HCEC 1CT (cell line): ENCODE results near the gene SFSWAP.

Experiments
- DNase-seq: peaks from one replicate; pipeline ENCODE4 v3.0.0-alpha.2; 2017

Gene SFSWAP

GRCh38 chr12:131824450-131824849 lies 113.6 kb downstream of the SFSWAP start:
- no peak for DNase-seq

- no peak for DNase-seq
Observed at GRCh38 chr12:131825146-131825892, 114.4 kb downstream of the SFSWAP start.

GRCh38 chr12:131826097-131826928 lies 115.4 kb downstream of the SFSWAP start:
- no peak for DNase-seq

- DNase-seq: peak; percentile 77
Observed at GRCh38 chr12:131827961-131828534, 117.2 kb downstream of the SFSWAP start, which contains the start of gene MMP17. Gene MMP17, plus strand, starts transcription at chr12:131828393. Its CDS starts 102 bp downstream, at chr12:131828495.

- no peak for DNase-seq
Observed at GRCh38 chr12:131828671-131829355, 117.9 kb downstream of the SFSWAP start.

GRCh38 chr12:131829356-131829747 lies 118.5 kb downstream of the SFSWAP start:
- peak; percentile 40 for DNase-seq

GRCh38 chr12:131829791-131830334 lies 119.0 kb downstream of the SFSWAP start:
- no peak for DNase-seq

GRCh38 chr12:131830335-131830913 lies 119.5 kb downstream of the SFSWAP start:
- peak; percentile 87 for DNase-seq

GRCh38 chr12:131830914-131831571 lies 120.2 kb downstream of the SFSWAP start:
- DNase-seq: peak; percentile 22

GRCh38 chr12:131831635-131832041 lies 120.7 kb downstream of the SFSWAP start:
- DNase-seq: peak; percentile 87

- peak; percentile 72 for DNase-seq
Observed at GRCh38 chr12:131832321-131833231, 121.7 kb downstream of the SFSWAP start.

- no peak for DNase-seq
Observed at GRCh38 chr12:131833288-131833895, 122.5 kb downstream of the SFSWAP start.

GRCh38 chr12:131833896-131834641 lies 123.2 kb downstream of the SFSWAP start:
- DNase-seq: peak; percentile 29

- DNase-seq: no peak
Observed at GRCh38 chr12:131834798-131835615, 124.1 kb downstream of the SFSWAP start.

GRCh38 chr12:131835616-131836171 lies 124.8 kb downstream of the SFSWAP start:
- no peak for DNase-seq

GRCh38 chr12:131836193-131836592 lies 125.3 kb downstream of the SFSWAP start:
- DNase-seq: no peak

GRCh38 chr12:131836714-131837397 lies 126.0 kb downstream of the SFSWAP start:
- DNase-seq: no peak
